Heart left ventricle (tissue), 16 donors: ENCODE measurements around the gene GTF3C1. TPM values are rescaled to one million over a fixed set of nuclear protein-coding genes. Genes with fewer than 3 reads are reported as not detected.
A peak's percentile ranks its signal among the peaks of the same experiment; 100 is the strongest.

Experiments used
- ATAC-seq, 4 donors: fragments of 200-7000 bp; cut with Tn5 transposase; one replicate each; pipeline ENCODE4 v1.9.1; 2020 to 2022; ENCODE audit warnings: moderate library complexity in 4 of 4, mild to moderate bottlenecking in 3 of 4, moderate number of reproducible peaks in 1 of 4
- DNase-seq, 5 donors: peaks; one replicate each; pipeline ENCODE4 v3.0.0-alpha.2; 2020
- H3K27ac ChIP-seq, 12 donors: fragments of 200-600 bp; sonication (generic) in 4 of 12; one replicate each; pipeline versions ENCODE4 v1.5.0 to v1.8.0; 2016 to 2022; ENCODE audit warnings: mild to moderate bottlenecking in 2 of 12
- H3K27me3 ChIP-seq, 9 donors: fragments of 200-600 bp; sonication (generic) in 2 of 9; one replicate each; pipeline versions ENCODE4 v1.5.1 to v1.8.0; 2016 to 2022; ENCODE audit warnings: mild to moderate bottlenecking in 3 of 9
- H3K36me3 ChIP-seq, 9 donors: fragments of 200-600 bp; sonication (generic) in 2 of 9; one replicate each; pipeline versions ENCODE4 v1.5.0 to v1.8.0; 2018 to 2022; ENCODE audit warnings: mild to moderate bottlenecking in 2 of 9
- H3K4me1 ChIP-seq, 12 donors: fragments of 200-600 bp; sonication (generic) in 4 of 12; one replicate each; pipeline versions ENCODE4 v1.5.0 to v1.8.0; 2016 to 2022; ENCODE audit warnings: mild to moderate bottlenecking in 3 of 12
- H3K4me3 ChIP-seq, 12 donors: fragments of 200-600 bp; sonication (generic) in 4 of 12; one replicate each; pipeline versions ENCODE4 v1.5.0 to v1.8.0; 2017 to 2022; ENCODE audit warnings: mild to moderate bottlenecking in 9 of 12, moderate library complexity in 4 of 12
- H3K9me3 ChIP-seq, 12 donors: fragments of 200-600 bp; sonication (generic) in 4 of 12; one replicate each; pipeline versions ENCODE4 v1.5.0 to v1.8.0; 2016 to 2022; ENCODE audit warnings: mild to moderate bottlenecking in 1 of 12
- CTCF ChIP-seq, 12 donors: fragments of 200-600 bp; sonication (generic) in 4 of 12; IDR thresholded peaks; one replicate each; pipeline versions ENCODE4 v1.5.0 to v1.8.0; 2018 to 2022; ENCODE audit warnings: antibody characterized with exemption in 12 of 12, mild to moderate bottlenecking in 5 of 12
- POLR2A ChIP-seq, 2 donors: fragments of 450-650 bp; IDR thresholded peaks; one replicate each; pipeline ENCODE4 v1.6.1; 2017; ENCODE audit warnings: antibody characterized with exemption in 2 of 2, mild to moderate bottlenecking in 2 of 2, moderate library complexity in 2 of 2
- WGBS, 4 donors: extraction: QIAGEN DNeasy Blood & Tissue Kit in 2 of 4; methylation state at CpG; one replicate each; pipeline versions ENCODE4 v1.1.5 to v1.1.7; 2013 to 2018; 5-methylcytosine and 5-hydroxymethylcytosine counted together
- intact Hi-C, 10 donors: fragments of 100-400 bp; cut with DNase I; formaldehyde crosslinking; loops; one replicate each; pipeline versions ENCODE4 v1.11.1 to v1.14.2; 2022
- long read RNA-seq, 3 donors: library from polyadenylated mRNA; unstranded; transcript quantifications; one replicate each; pipeline ENCODE4 v2.0.0, GENCODE V29; 2020 to 2021
- polyA plus RNA-seq, 2 donors: library from polyadenylated mRNA; stranded (reverse); fragments of 200-250 nt; gene quantifications; one replicate each; pipeline ENCODE4 v1.2.3, GENCODE V29; 2013
- total RNA-seq, 9 donors: library from RNA; depleted of rRNA in 2 of 9; stranded (reverse); fragments of >200 nt in 2 of 9; fragmentation: NEBNext Ultra II Directional in 3 of 9; extraction: Animal tissue kit (Norgen Biotek cat#: 25700) in 3 of 9; gene quantifications; one replicate each; pipeline versions ENCODE4 v1.1.0 to v1.2.4, GENCODE V29; 2016 to 2023
- donor health status: ischemic (EF 13 %, LVEDD 7.1; RV severe dilation, severe dysfunction).
- donor health status: healthy with polysubstance abuse.
- donor health status: DM: no; HTN: yes; CAD: no.
- donor health status: DM: no; HTN: no; CAD: no.
- donor health status: ischemic (EF 25% LVEDD 6.9; RV normal size, moderate dysfunction).
- donor health status: ischemic (EF 25% LVEDD 5.7; RV mildly dilated, moderate dysfunction).
- donor health status: healthy.
- donor health status: DM: yes; HTN: yes; CAD: no.
- donor health status: ischemic (EF 35%, LVEDD 5.7; RV mildly dilated, moderate dysfunction).
- donor health status: nonischemic (EF 11% LVEDD 7.7; RV severe dilation, severe dysfunction).
- donor health status: DM: yes; HTN: yes; CAD: no.
- donor health status: PGD.
- donor health status: ischemic (EF 29% LVEDD 5.4; RV normal size, mild dysfunction).
- donor health status: nonischemic (EF 23%, LVEDD 6.1; RV moderate dilation, normal function).

Gene GTF3C1
- total RNA-seq, result 10 to 100 TPM; 48.1 to 76.4 (median 69.5) TPM
- 10 to 100 TPM; 53.2 to 80.3 TPM for polyA plus RNA-seq
- long read RNA-seq, donor 1, full-length matches to known transcripts, result 2 of 41 reads
- long read RNA-seq, donor 1, partial matches to known transcripts, result 37 of 41 reads
- long read RNA-seq, donor 1, other reads (novel, unspliced or antisense), result 2 of 41 reads
- long read RNA-seq, donor 2, full-length matches to known transcripts, result 9 of 255 reads
- long read RNA-seq, donor 2, partial matches to known transcripts, result 230 of 255 reads
- long read RNA-seq, donor 2, other reads (novel, unspliced or antisense), result 16 of 255 reads
- long read RNA-seq, donor 3, full-length matches to known transcripts, result 7 of 59 reads
- long read RNA-seq, donor 3, partial matches to known transcripts, result 46 of 59 reads
- long read RNA-seq, donor 3, other reads (novel, unspliced or antisense), result 6 of 59 reads

GRCh38 chr16:27549746-27550581, at the start of gene GTF3C1, which contains the start of gene KATNIP:
Gene GTF3C1, minus strand, starts transcription at chr16:27549913. Its CDS starts 23 bp downstream, at chr16:27549890.
Gene KATNIP, plus strand, starts transcription at chr16:27550144. Its CDS starts 27 bp downstream, at chr16:27550171.
- TF ChIP-seq CTCF (IDR thresholded peaks at IDR 0.05), result no peak
- TF ChIP-seq POLR2A (IDR thresholded peaks at IDR 0.05), result peak in 1 of 2 donors; percentile 81
- Histone ChIP-seq H3K36me3 (peaks cover 0 to 16% (median 8%) of the 10 kb centered on the region in 9 donors), H3K9me3 (no peaks in the 10 kb centered on the region), H3K27me3 (no peaks in the 10 kb centered on the region), H3K4me1 (peaks cover 4 to 44% (median 36%) of the 10 kb centered on the region in 12 donors), H3K27ac (peak within 1 kb of the TSS; percentile 48 to 90 (median 83)), H3K4me3 (peak within 1 kb of the TSS; percentile 61 to 97 (median 82))
- DNase-seq (peak; percentile 100), ATAC-seq (peak; percentile 97 to 100 (median 99))
- intact Hi-C loops, result loop anchor here in 1 of 10 donors (1.0 kb wide), 1 partner anchor 29 kb away; no protein-coding TSS in a partner anchor
- WGBS, 4 donors, result 0 to 1% (median 1%) methylated on average over 35 to 59 of the region's 59 CpGs

- DNase-seq (no peak), ATAC-seq (peak in 1 of 4 donors; percentile 13)
- Histone ChIP-seq H3K27ac (no peak overlapping the region), H3K9me3 (no peaks in the 10 kb centered on the region), H3K4me3 (no peak overlapping the region), H3K27me3 (no peaks in the 10 kb centered on the region), H3K36me3 (peaks cover 0 to 3% (median 0%) of the 10 kb centered on the region in 9 donors), H3K4me1 (peaks cover 0 to 5% (median 0%) of the 10 kb centered on the region in 12 donors)
- no peak for TF ChIP-seq CTCF (IDR thresholded peaks at IDR 0.05)
- no peak for TF ChIP-seq POLR2A (IDR thresholded peaks at IDR 0.05)
- WGBS, 4 donors, result 77 to 83% (median 79%) methylated on average over 7 to 10 of the region's 10 CpGs
- intact Hi-C loops, result no loop called here
These were observed 49.3 kb upstream of the GTF3C1 start for GRCh38 chr16:27598931-27599565.

GRCh38 chr16:27598220-27598619, 48.5 kb upstream of the GTF3C1 start:
- TF ChIP-seq POLR2A (IDR thresholded peaks at IDR 0.05) (no peak), CTCF (IDR thresholded peaks at IDR 0.05) (no peak)
- intact Hi-C loops, result no loop called here
- no peak for DNase-seq
- Histone ChIP-seq H3K36me3 (peaks cover 0 to 3% (median 0%) of the 10 kb centered on the region in 9 donors), H3K9me3 (no peaks in the 10 kb centered on the region), H3K27ac (no peak overlapping the region), H3K4me3 (no peak overlapping the region), H3K4me1 (peaks cover 0 to 5% (median 0%) of the 10 kb centered on the region in 12 donors), H3K27me3 (no peaks in the 10 kb centered on the region)
- ATAC-seq, result no peak
- WGBS, 4 donors, result 88 to 95% (median 93%) methylated on average over 6 of the region's 6 CpGs
